Measurements from ENCODE around the gene DPH2. TPM values are rescaled to one million over a fixed set of nuclear protein-coding genes. Genes with fewer than 3 reads are reported as not detected.
A peak's percentile ranks its signal among the peaks of the same experiment; 100 is the strongest.

The DPH2 gene
- total and polyA plus RNA-seq, 7 donors = 10.7 to 37.2 (median 12.1) TPM

- TF ChIP-seq CTCF (IDR thresholded peaks at IDR 0.05) (peak in 1 of 4 experiments; percentile 20), POLR2AphosphoS5 (IDR thresholded peaks at IDR 0.05) (no peak)
- intact Hi-C loops (cut with DNase I) = no loop called here
Observed at GRCh38 chr1:43930168-43930948, 39.5 kb upstream of the DPH2 start.

GRCh38 chr1:43930949-43931275 lies 38.9 kb upstream of the DPH2 start:
- TF ChIP-seq CTCF (IDR thresholded peaks at IDR 0.05) = no peak
- no peak for TF ChIP-seq EP300 (IDR thresholded peaks at IDR 0.05)
- no peak for TF ChIP-seq POLR2A (IDR thresholded peaks at IDR 0.05)
- TF ChIP-seq POLR2AphosphoS5 (IDR thresholded peaks at IDR 0.05) = no peak
- H3K36me3 ChIP-seq = peaks cover 0 to 7% (median 2%) of the 10 kb centered on the region in 4 donors
- peak; percentile 48 for DNase-seq
- H3K4me1 ChIP-seq = peaks cover 0 to 32% (median 29%) of the 10 kb centered on the region in 4 donors
- WGBS, 2 donors = 75 to 82% methylated on average over 4 of the region's 4 CpGs
- intact Hi-C loops (cut with DNase I) = no loop called here
- H3K4me3 ChIP-seq = no peak overlapping the region
- H3K9me3 ChIP-seq = no peaks in the 10 kb centered on the region
- H3K27me3 ChIP-seq = peaks cover 0 to 17% (median 0%) of the 10 kb centered on the region in 3 donors
- no peak overlapping the region for H3K27ac ChIP-seq

More at GRCh38 chr1:43930168-43930948, 39.5 kb upstream of the DPH2 start:
- no peak overlapping the region for H3K4me3 ChIP-seq
- H3K9me3 ChIP-seq = no peaks in the 10 kb centered on the region
- peaks cover 0 to 7% (median 2%) of the 10 kb centered on the region in 4 donors for H3K36me3 ChIP-seq
- H3K4me1 ChIP-seq = peaks cover 0 to 26% (median 24%) of the 10 kb centered on the region in 4 donors
- peak; percentile 51 for DNase-seq
- H3K27me3 ChIP-seq = peaks cover 0 to 17% (median 0%) of the 10 kb centered on the region in 3 donors
- H3K27ac ChIP-seq = no peak overlapping the region
- WGBS, 2 donors = 95% methylated on average over 10 of the region's 10 CpGs

DNA sequence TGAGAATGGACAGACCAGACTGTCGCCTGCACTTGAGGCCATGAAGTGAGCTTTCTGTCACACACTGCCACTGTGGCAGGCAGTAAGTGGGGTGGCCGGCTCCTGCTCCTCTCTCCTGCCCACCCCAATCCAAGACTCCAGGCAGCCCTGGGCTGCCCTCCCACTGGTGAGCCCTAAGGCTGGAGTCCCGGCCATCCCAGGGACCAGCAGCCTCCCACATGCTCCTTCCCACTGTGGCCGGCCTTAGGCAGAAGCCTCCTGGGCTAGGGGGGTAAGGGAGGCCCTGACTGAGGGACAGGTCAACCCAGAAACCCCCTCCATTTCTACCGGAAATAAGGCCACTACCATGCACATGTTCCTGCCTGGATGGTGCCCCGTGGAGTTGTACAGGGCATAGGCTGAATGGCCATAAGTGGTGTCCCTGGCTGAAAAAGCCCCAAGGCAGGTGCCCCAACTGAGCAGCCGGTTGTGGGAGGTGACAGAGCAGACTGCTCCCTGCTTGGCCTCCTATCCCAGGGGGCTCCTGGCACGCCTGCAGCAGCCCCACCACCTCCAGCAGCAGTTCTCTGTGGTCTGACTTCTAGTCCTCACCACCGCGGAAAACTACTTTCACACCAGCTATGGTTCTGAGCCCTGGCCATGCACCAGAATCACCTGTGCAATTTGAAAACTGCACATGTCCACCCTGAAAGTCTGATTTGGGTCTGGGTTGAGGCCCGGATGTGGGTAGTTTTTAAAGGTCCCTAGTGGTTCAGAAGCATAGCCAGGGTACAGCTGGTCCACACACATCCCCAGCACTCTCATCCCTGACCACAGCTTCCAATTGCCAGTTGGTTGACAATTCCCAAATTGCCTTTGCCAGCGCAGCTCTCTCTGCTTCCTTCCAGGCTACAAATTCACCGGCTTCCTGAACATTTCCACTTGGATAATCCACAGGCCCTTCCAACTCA lies 37.8 kb upstream of the DPH2 start:
- intact Hi-C loops (cut with DNase I) = no loop called here
- H3K4me3 ChIP-seq = no peak overlapping the region
- no peak overlapping the region for H3K27ac ChIP-seq
- DNase-seq = no peak
- no peaks in the 10 kb centered on the region for H3K9me3 ChIP-seq
- H3K36me3 ChIP-seq = peaks cover 0 to 7% (median 2%) of the 10 kb centered on the region in 4 donors
- H3K4me1 ChIP-seq = peaks cover 0 to 40% (median 36%) of the 10 kb centered on the region in 4 donors
- H3K27me3 ChIP-seq = peaks cover 0 to 17% (median 0%) of the 10 kb centered on the region in 3 donors
- WGBS, 2 donors = 92 to 93% methylated on average over 13 of the region's 13 CpGs
- TF ChIP-seq POLR2AphosphoS5 (IDR thresholded peaks at IDR 0.05) = no peak
- no peak for TF ChIP-seq CTCF (IDR thresholded peaks at IDR 0.05)
- TF ChIP-seq EP300 (IDR thresholded peaks at IDR 0.05) = no peak
- TF ChIP-seq POLR2A (IDR thresholded peaks at IDR 0.05) = no peak

GRCh38 chr1:43932786-43933385 lies 36.9 kb upstream of the DPH2 start:
- intact Hi-C loops (cut with DNase I) = no loop called here
- H3K4me3 ChIP-seq = peak overlapping the region in 3 of 4 donors; percentile 34 to 45 (median 43)
- H3K36me3 ChIP-seq = peaks cover 0 to 7% (median 2%) of the 10 kb centered on the region in 4 donors
- 29 to 31% methylated on average over 8 of the region's 8 CpGs for WGBS, 2 donors
- TF ChIP-seq CTCF (IDR thresholded peaks at IDR 0.05) = no peak
- TF ChIP-seq POLR2AphosphoS5 (IDR thresholded peaks at IDR 0.05) = no peak
- no peak for TF ChIP-seq EP300 (IDR thresholded peaks at IDR 0.05)
- no peak for TF ChIP-seq POLR2A (IDR thresholded peaks at IDR 0.05)
- H3K4me1 ChIP-seq = peaks cover 0 to 41% (median 36%) of the 10 kb centered on the region in 4 donors
- no peak for DNase-seq
- H3K27me3 ChIP-seq = peaks cover 0 to 17% (median 0%) of the 10 kb centered on the region in 3 donors
- H3K27ac ChIP-seq = peak overlapping the region in 1 of 4 donors; percentile 17
- no peaks in the 10 kb centered on the region for H3K9me3 ChIP-seq

Data from sigmoid colon (tissue), 7 donors.